Measurements from ENCODE around the gene ZNF296.

DNA sequence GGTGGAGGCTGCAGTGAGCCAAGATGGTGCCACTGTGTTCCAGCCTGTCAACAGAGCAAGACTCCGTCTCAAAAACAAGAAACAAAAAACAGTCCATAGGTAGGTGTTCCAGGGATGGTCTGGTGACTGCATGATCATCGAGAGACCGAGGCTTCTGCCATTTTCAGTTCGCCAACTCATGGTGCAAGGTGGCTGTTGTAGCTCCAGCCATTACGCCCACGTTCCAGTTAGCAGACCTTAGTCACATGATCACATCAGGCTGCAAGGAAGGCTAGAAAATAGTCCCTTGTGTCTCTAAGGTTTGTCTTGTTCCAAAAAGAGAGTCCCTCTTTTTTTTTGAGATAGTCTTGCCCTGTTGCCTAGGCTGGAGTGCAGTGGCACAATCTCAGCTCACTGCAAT lies 40.5 kb downstream of the ZNF296 start:
- TF ChIP-seq, protein P1, sequence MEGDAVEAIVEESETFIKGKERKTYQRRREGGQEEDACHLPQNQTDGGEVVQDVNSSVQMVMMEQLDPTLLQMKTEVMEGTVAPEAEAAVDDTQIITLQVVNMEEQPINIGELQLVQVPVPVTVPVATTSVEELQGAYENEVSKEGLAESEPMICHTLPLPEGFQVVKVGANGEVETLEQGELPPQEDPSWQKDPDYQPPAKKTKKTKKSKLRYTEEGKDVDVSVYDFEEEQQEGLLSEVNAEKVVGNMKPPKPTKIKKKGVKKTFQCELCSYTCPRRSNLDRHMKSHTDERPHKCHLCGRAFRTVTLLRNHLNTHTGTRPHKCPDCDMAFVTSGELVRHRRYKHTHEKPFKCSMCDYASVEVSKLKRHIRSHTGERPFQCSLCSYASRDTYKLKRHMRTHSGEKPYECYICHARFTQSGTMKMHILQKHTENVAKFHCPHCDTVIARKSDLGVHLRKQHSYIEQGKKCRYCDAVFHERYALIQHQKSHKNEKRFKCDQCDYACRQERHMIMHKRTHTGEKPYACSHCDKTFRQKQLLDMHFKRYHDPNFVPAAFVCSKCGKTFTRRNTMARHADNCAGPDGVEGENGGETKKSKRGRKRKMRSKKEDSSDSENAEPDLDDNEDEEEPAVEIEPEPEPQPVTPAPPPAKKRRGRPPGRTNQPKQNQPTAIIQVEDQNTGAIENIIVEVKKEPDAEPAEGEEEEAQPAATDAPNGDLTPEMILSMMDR (IDR thresholded peaks at IDR 0.05): no peak
- TF ChIP-seq POLR2A (IDR thresholded peaks at IDR 0.05): no peak

Measured in body of pancreas (tissue), 4 donors.